Peyer's patch (tissue), 4 donors: ENCODE results near the gene LRRC8E. TPM values are rescaled to one million over a fixed set of nuclear protein-coding genes. Genes with fewer than 3 reads are reported as not detected.
"Not testable (repeated sequence)": the region's sequence is repeated elsewhere in the genome, so short reads cannot be mapped to it uniquely, and the experiment has no call there.

Experiments
- DNase-seq, 3 donors: peaks; one replicate each; pipeline ENCODE4 v3.0.0-alpha.2; 2017 to 2019
- H3K27ac ChIP-seq, 4 donors: fragments of 200-600 bp; sonication (generic); one replicate each; pipeline ENCODE4 v1.5.1; 2016 to 2019
- H3K27me3 ChIP-seq, 2 donors: fragments of 200-600 bp; sonication (generic); one replicate each; pipeline ENCODE4 v1.5.1; 2019
- H3K36me3 ChIP-seq, 3 donors: fragments of 200-600 bp; sonication (generic); one replicate each; pipeline ENCODE4 v1.5.1; 2016 to 2019
- H3K4me1 ChIP-seq, 4 donors: fragments of 200-600 bp; sonication (generic); one replicate each; pipeline ENCODE4 v1.5.1; 2016 to 2019
- H3K4me3 ChIP-seq, 4 donors: fragments of 200-600 bp; sonication (generic); 1 replicate in 3 of 4; 2 replicates in 1 of 4; pipeline ENCODE4 v1.5.1; 2016 to 2019; ENCODE audit warnings: mild to moderate bottlenecking in 1 of 4
- H3K9me3 ChIP-seq, 4 donors: fragments of 200-600 bp; sonication (generic); one replicate each; pipeline ENCODE4 v1.5.1; 2016 to 2019; ENCODE audit warnings: mild to moderate bottlenecking in 1 of 4
- CTCF ChIP-seq, 6 experiments: fragments of 450-650 bp in 4 of 6; fragments of 200-600 bp in 2 of 6; sonication (generic) in 1 of 6; IDR thresholded peaks; one replicate each; pipeline ENCODE4 v1.5.1; 2017 to 2019; ENCODE audit warnings: antibody characterized with exemption in 6 of 6, mild to moderate bottlenecking in 3 of 6, moderate library complexity in 1 of 6
- POLR2A ChIP-seq, 2 donors: fragments of 450-650 bp; IDR thresholded peaks; one replicate each; pipeline ENCODE4 v1.5.1; 2017; ENCODE audit warnings: antibody characterized with exemption in 2 of 2, mild to moderate bottlenecking in 2 of 2, moderate library complexity in 2 of 2
- total RNA-seq, 4 donors: library from RNA; depleted of rRNA; stranded (reverse); fragments of >200 nt; gene quantifications; one replicate each; pipeline ENCODE4 v1.1.0, GENCODE V29; 2016

The LRRC8E gene
- total RNA-seq, 4 donors from 2014 or later, result 0.57 to 0.88 (median 0.80) TPM; not detected in 1

GRCh38 chr19:7856679-7857663 lies 31.3 kb upstream of the LRRC8E start:
- no peak overlapping the region for H3K27ac ChIP-seq
- no peaks in the 10 kb centered on the region for H3K27me3 ChIP-seq
- peaks cover 0 to 10% (median 8%) of the 10 kb centered on the region in 4 donors for H3K4me1 ChIP-seq
- peak in 1 of 3 donors; percentile 47 for DNase-seq
- H3K36me3 ChIP-seq, result no peaks in the 10 kb centered on the region
- TF ChIP-seq POLR2A (IDR thresholded peaks at IDR 0.05) (no peak), CTCF (IDR thresholded peaks at IDR 0.05) (no peak)
- H3K4me3 ChIP-seq, result no peak overlapping the region
- no peaks in the 10 kb centered on the region for H3K9me3 ChIP-seq

- Histone ChIP-seq H3K9me3 (no peaks in the 10 kb centered on the region), H3K36me3 (no peaks in the 10 kb centered on the region), H3K4me3 (no peak overlapping the region), H3K27ac (no peak overlapping the region), H3K4me1 (peaks cover 0 to 16% (median 15%) of the 10 kb centered on the region in 4 donors), H3K27me3 (no peaks in the 10 kb centered on the region)
- peak in 1 of 3 donors; percentile 32 for DNase-seq
- TF ChIP-seq POLR2A (IDR thresholded peaks at IDR 0.05), result no peak
- no peak for TF ChIP-seq CTCF (IDR thresholded peaks at IDR 0.05)
Observed at GRCh38 chr19:7857727-7858108, 30.6 kb upstream of the LRRC8E start.

GRCh38 chr19:7858109-7858770 lies 30.1 kb upstream of the LRRC8E start:
- Histone ChIP-seq H3K27me3 (no peaks in the 10 kb centered on the region), H3K27ac (no peak overlapping the region), H3K4me1 (peaks cover 0 to 22% (median 14%) of the 10 kb centered on the region in 4 donors), H3K4me3 (no peak overlapping the region), H3K36me3 (no peaks in the 10 kb centered on the region), H3K9me3 (no peaks in the 10 kb centered on the region)
- TF ChIP-seq POLR2A (IDR thresholded peaks at IDR 0.05), result no peak
- TF ChIP-seq CTCF (IDR thresholded peaks at IDR 0.05), result no peak
- DNase-seq, result peak in 1 of 3 donors; percentile 52

GRCh38 chr19:7859087-7859486 lies 29.2 kb upstream of the LRRC8E start:
- not testable (repeated sequence) for H3K36me3 ChIP-seq, H3K27me3 ChIP-seq, H3K4me3 ChIP-seq, H3K9me3 ChIP-seq, DNase-seq, H3K27ac ChIP-seq
- peaks cover 0 to 23% (median 12%) of the 10 kb centered on the region in 4 donors for H3K4me1 ChIP-seq

- peaks cover 0 to 23% (median 12%) of the 10 kb centered on the region in 4 donors for H3K4me1 ChIP-seq
- H3K4me3 ChIP-seq, result no peak overlapping the region
- DNase-seq, result peak in 1 of 3 donors; percentile 39
- H3K27ac ChIP-seq, result no peak overlapping the region
- no peak for TF ChIP-seq POLR2A (IDR thresholded peaks at IDR 0.05)
- no peak for TF ChIP-seq CTCF (IDR thresholded peaks at IDR 0.05)
- H3K36me3 ChIP-seq, result no peaks in the 10 kb centered on the region
- H3K9me3 ChIP-seq, result no peaks in the 10 kb centered on the region
- H3K27me3 ChIP-seq, result no peaks in the 10 kb centered on the region
Observed at GRCh38 chr19:7859831-7860713, 28.2 kb upstream of the LRRC8E start.
